ENCODE results near the gene C1QTNF1.
A peak's percentile ranks its signal among the peaks of the same experiment; 100 is the strongest.
"Not testable (repeated sequence)": the region's sequence is repeated elsewhere in the genome, so short reads cannot be mapped to it uniquely, and the experiment has no call there.

Gene C1QTNF1

DNA sequence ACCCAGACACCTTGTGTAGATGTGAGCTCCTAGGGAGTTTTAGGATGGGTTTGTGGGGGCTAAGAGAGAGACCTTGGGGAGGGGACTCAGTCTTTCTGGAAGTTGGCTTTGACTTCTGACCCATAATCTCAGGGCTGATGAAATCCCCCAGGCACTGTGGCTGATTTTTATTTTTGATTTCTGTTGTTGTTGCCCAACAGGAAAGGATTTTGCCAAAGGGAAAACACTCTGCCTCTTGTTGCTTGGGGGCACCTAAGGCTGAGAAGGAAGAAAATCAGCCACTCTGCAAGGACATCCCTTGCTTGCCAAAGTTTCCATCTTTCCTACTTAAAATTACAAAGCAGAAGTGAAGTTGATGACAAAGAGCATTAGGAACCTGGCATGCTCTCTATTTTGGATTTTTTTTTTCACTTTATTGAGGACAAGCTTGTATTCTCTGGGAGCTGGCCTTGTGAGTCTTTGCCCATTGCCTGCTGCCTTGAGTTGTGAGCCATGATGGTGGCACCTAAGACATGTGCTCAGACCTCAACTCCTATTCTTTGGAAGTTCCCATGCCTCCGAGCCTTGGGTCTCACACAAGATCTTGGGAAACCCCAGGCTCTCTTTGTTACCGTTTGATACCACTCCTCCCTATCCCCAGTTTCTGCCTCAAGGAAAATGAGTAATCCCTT lies 3.2 kb upstream of the C1QTNF1 start:
- peak in 1 of 2 donors; percentile 80 for DNase-seq (ENCODE audit: low read depth in 2 of 2)
- H3K4me3 ChIP-seq (replicated peaks in 1 of 2; ENCODE audit: low read depth in 2 of 2, low read length in 2 of 2), result no peak overlapping the region
- TF ChIP-seq, protein P1, sequence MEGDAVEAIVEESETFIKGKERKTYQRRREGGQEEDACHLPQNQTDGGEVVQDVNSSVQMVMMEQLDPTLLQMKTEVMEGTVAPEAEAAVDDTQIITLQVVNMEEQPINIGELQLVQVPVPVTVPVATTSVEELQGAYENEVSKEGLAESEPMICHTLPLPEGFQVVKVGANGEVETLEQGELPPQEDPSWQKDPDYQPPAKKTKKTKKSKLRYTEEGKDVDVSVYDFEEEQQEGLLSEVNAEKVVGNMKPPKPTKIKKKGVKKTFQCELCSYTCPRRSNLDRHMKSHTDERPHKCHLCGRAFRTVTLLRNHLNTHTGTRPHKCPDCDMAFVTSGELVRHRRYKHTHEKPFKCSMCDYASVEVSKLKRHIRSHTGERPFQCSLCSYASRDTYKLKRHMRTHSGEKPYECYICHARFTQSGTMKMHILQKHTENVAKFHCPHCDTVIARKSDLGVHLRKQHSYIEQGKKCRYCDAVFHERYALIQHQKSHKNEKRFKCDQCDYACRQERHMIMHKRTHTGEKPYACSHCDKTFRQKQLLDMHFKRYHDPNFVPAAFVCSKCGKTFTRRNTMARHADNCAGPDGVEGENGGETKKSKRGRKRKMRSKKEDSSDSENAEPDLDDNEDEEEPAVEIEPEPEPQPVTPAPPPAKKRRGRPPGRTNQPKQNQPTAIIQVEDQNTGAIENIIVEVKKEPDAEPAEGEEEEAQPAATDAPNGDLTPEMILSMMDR (IDR thresholded peaks at IDR 0.05; ENCODE audit: low read depth, low read length), result no peak

DNA sequence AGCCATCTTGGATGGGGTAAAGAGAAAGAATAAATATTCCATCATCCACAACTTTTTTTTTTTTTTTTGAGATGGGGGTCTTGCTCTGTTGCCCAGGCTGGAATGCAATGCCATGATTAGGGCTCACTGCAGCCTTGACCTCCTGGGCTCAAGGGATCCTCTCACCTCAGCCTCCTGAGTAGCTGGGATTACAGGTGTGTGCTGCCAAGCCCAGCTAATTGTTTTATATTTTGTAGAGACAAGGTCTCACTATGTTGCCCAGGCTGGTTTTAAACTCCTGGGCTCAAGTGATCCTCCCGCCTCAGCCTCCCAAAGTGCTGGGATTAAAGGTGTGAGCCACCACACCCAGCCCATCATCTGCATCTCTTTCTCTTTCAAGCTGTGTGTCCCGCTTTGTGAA lies 2.0 kb upstream of the C1QTNF1 start:
- not testable (repeated sequence) for DNase-seq (ENCODE audit: low read depth in 2 of 2); H3K4me3 ChIP-seq (replicated peaks in 1 of 2; ENCODE audit: low read depth in 2 of 2, low read length in 2 of 2)

DNA sequence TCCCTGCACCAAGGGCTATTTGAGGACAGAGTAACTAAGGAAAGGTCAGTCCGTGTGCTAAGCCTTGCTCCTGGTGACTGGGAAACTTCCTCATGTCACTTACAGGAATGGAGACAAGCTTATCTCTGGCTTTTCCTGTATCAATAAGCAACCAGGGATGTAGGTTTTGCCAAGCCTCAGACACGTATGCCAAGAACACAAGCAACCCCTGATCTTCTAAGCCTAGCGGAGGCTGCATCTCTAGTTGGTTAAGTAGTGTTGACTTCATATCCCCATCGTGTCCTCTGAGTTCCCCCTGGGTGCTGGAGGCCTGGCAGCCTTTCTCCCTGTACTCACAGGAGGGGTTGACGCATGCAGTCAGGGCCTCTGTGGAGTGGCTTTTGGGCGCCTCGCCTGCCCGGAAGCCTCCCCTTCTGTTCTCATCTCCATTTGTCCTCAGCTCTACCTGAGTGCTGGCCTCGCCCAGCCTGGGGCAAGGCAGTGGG lies 1.4 kb upstream of the C1QTNF1 start:
- DNase-seq (ENCODE audit: low read depth in 2 of 2), result peak; percentile 47 to 100
- peak overlapping the region in 1 of 2 donors; percentile 86 for H3K4me3 ChIP-seq (replicated peaks in 1 of 2; ENCODE audit: low read depth in 2 of 2, low read length in 2 of 2)
- TF ChIP-seq, protein P1 (IDR thresholded peaks at IDR 0.05; ENCODE audit: low read depth, low read length), result no peak

DNA sequence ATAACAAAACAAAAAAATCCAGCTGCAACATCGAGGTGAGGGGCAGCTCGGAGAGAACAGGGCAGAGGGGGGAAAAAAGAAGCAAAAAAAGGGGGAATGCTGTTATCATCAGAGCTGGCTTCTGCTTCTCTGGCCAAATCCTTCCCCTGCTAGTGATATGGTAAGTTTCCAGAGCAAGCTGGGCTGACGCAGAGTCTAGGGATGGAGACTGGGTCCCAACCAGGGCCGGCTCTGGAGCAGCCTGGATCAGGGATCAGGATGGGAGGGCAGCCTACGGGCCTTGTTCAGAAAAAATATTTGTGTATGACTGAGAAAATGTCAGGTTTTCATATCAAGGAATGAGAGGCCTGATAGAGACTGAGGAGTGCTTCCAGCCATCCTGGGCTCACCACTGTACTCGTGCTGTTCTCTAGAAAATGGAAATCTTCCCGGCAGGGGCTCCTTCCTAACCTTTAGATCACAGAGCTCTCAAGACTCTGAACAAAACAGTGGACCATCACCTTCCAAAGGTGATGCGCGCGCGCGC lies 726 bp upstream of the C1QTNF1 start:
- TF ChIP-seq, protein P1 (IDR thresholded peaks at IDR 0.05; ENCODE audit: low read depth, low read length), result no peak
- DNase-seq (ENCODE audit: low read depth in 2 of 2), result peak in 1 of 2 donors; percentile 80
- H3K4me3 ChIP-seq (replicated peaks in 1 of 2; ENCODE audit: low read depth in 2 of 2, low read length in 2 of 2), result peak overlapping the region; percentile 75 to 86

GRCh38 chr17:79024901-79025737 lies 1.1 kb downstream of the C1QTNF1 start:
- H3K4me3 ChIP-seq (replicated peaks in 1 of 2; ENCODE audit: low read depth in 2 of 2, low read length in 2 of 2), result peak overlapping the region; percentile 75 to 86
- TF ChIP-seq, protein P1 (IDR thresholded peaks at IDR 0.05; ENCODE audit: low read depth, low read length), result no peak
- peak; percentile 50 to 59 for DNase-seq (ENCODE audit: low read depth in 2 of 2)

- H3K4me3 ChIP-seq (replicated peaks in 1 of 2; ENCODE audit: low read depth in 2 of 2, low read length in 2 of 2), result peak overlapping the region; percentile 18 to 86
- TF ChIP-seq, protein P1 (IDR thresholded peaks at IDR 0.05; ENCODE audit: low read depth, low read length), result no peak
- peak; percentile 83 to 88 for DNase-seq (ENCODE audit: low read depth in 2 of 2)
These were observed 2.7 kb downstream of the C1QTNF1 start for GRCh38 chr17:79026376-79027273.

Measured in cardiac fibroblast (primary cell).